Osteocyte (in vitro differentiated cells): ENCODE data around the gene ATP6V1A. TPM values are rescaled to one million over a fixed set of nuclear protein-coding genes. Genes with fewer than 3 reads are reported as not detected.

Source experiments
- DNase-seq: peaks from one replicate; pipeline ENCODE4 v3.0.0; 2021; ENCODE audit warnings: mixed read lengths; ENCODE audit not compliant: unreplicated experiment; ENCODE audit errors: extremely low spot score
- H3K27ac Mint-ChIP-seq: one replicate; pipeline ENCODE4 v1.8.0; 2021; ENCODE audit warnings: mild to moderate bottlenecking, mixed read lengths; ENCODE audit not compliant: unreplicated experiment
- H3K27me3 Mint-ChIP-seq: one replicate; pipeline ENCODE4 v1.8.0; 2021; ENCODE audit warnings: mixed read lengths; ENCODE audit not compliant: unreplicated experiment
- H3K36me3 Mint-ChIP-seq: one replicate; pipeline ENCODE4 v1.8.0; 2021; ENCODE audit warnings: mixed read lengths; ENCODE audit not compliant: unreplicated experiment
- H3K4me1 Mint-ChIP-seq: one replicate; pipeline ENCODE4 v1.8.0; 2021; ENCODE audit warnings: mixed read lengths; ENCODE audit not compliant: unreplicated experiment
- H3K4me3 Mint-ChIP-seq: one replicate; pipeline ENCODE4 v1.8.0; 2021; ENCODE audit warnings: mild to moderate bottlenecking, moderate library complexity, mixed read lengths; ENCODE audit not compliant: unreplicated experiment
- H3K9me3 Mint-ChIP-seq: one replicate; pipeline ENCODE4 v1.8.0; 2021; ENCODE audit warnings: mixed read lengths; ENCODE audit not compliant: unreplicated experiment
- total RNA-seq: library from RNA; stranded (reverse); gene quantifications from 2 replicates; pipeline ENCODE4 v1.2.1, GENCODE V29; 2021
- TF ChIP-seq, protein P1 (sequence below): fragments of 200-600 bp; sonication (generic); IDR thresholded peaks from 2 replicates; pipeline ENCODE4 v1.5.0; 2021; ENCODE audit warnings: antibody characterized with exemption, mild to moderate bottlenecking, moderate library complexity

Gene ATP6V1A
- total RNA-seq, 1 donor from 2014 or later = 84.7 TPM

DNA sequence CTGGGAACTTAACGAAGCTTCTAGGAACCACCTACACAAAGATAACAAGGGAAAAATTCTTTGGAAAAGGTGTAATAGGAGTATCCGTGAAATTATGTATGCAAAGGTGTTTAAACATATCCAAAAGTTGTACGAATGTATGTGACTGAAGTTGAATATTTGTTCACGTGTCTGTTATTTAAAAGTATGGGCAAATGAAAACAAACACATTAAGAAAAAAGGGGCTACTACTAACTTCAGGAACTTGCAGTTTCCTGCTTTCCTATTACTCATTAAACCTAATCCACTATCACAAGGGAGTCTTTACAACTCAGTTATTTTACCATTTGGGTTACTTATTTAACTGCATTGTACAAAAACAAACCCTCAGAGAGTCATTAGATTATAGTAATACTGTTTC is 57.8 kb downstream of the ATP6V1A start:
- H3K36me3 Mint-ChIP-seq = peaks cover 55% of the 10 kb centered on the region
- TF ChIP-seq, protein P1, sequence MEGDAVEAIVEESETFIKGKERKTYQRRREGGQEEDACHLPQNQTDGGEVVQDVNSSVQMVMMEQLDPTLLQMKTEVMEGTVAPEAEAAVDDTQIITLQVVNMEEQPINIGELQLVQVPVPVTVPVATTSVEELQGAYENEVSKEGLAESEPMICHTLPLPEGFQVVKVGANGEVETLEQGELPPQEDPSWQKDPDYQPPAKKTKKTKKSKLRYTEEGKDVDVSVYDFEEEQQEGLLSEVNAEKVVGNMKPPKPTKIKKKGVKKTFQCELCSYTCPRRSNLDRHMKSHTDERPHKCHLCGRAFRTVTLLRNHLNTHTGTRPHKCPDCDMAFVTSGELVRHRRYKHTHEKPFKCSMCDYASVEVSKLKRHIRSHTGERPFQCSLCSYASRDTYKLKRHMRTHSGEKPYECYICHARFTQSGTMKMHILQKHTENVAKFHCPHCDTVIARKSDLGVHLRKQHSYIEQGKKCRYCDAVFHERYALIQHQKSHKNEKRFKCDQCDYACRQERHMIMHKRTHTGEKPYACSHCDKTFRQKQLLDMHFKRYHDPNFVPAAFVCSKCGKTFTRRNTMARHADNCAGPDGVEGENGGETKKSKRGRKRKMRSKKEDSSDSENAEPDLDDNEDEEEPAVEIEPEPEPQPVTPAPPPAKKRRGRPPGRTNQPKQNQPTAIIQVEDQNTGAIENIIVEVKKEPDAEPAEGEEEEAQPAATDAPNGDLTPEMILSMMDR = no peak
- no peak overlapping the region for H3K4me3 Mint-ChIP-seq

DNA sequence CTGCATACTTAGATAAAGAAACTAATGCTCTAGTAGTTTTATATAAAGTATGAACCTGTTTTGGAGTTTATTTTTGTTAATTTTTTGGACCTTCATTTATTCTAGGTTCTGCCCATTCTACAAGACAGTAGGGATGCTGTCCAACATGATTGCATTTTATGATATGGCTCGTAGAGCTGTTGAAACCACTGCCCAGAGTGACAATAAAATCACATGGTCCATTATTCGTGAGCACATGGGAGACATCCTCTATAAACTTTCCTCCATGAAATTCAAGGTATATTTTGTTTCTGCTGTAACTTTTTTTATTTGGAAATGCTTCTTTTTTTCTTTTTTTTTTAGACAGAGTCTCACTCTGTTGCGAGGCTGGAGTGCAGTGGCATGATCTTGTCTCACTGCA is 58.4 kb downstream of the ATP6V1A start:
- DNase-seq = no peak

More for the DNA sequence above, 57.8 kb downstream of the ATP6V1A start:
- Mint-ChIP-seq H3K27me3 (no peaks in the 10 kb centered on the region), H3K9me3 (no peaks in the 10 kb centered on the region), H3K4me1 (no peaks in the 10 kb centered on the region), H3K27ac (no peak overlapping the region)
- no peak for DNase-seq

GRCh38 chr3:113812854-113813253 is 66.0 kb downstream of the ATP6V1A start:
- H3K27ac Mint-ChIP-seq = no peak overlapping the region
- no peaks in the 10 kb centered on the region for H3K4me1 Mint-ChIP-seq
- no peaks in the 10 kb centered on the region for H3K27me3 Mint-ChIP-seq
- peaks cover 31% of the 10 kb centered on the region for H3K36me3 Mint-ChIP-seq
- no peak for DNase-seq
- no peaks in the 10 kb centered on the region for H3K9me3 Mint-ChIP-seq
- no peak overlapping the region for H3K4me3 Mint-ChIP-seq
- TF ChIP-seq, protein P1 = no peak

More for the DNA sequence above, 58.4 kb downstream of the ATP6V1A start:
- no peaks in the 10 kb centered on the region for H3K9me3 Mint-ChIP-seq
- no peaks in the 10 kb centered on the region for H3K27me3 Mint-ChIP-seq
- TF ChIP-seq, protein P1 = no peak
- peaks cover 55% of the 10 kb centered on the region for H3K36me3 Mint-ChIP-seq
- no peak overlapping the region for H3K27ac Mint-ChIP-seq
- H3K4me3 Mint-ChIP-seq = no peak overlapping the region
- H3K4me1 Mint-ChIP-seq = no peaks in the 10 kb centered on the region

DNA sequence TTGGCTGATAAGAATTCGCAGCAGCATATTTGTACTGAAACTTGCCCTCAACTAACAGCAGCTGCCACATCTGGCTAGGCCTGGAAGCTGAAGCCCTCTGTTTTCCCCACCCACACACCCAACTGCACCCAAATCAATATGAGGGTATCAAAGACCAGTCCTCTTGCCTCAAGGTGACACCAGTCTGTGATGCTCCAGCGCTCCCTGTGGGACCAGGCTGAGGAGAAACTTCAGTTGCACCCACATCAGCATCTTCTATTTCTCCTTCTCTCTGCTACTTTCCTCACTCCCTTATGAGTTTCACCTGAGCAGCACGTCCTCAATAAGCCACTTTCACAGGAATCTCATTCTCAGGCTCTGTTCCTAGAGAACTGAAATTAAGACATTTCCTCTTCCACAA is 73.0 kb downstream of the ATP6V1A start:
- Mint-ChIP-seq H3K4me1 (no peaks in the 10 kb centered on the region), H3K36me3 (no peaks in the 10 kb centered on the region), H3K27ac (no peak overlapping the region), H3K9me3 (no peaks in the 10 kb centered on the region), H3K4me3 (no peak overlapping the region), H3K27me3 (no peaks in the 10 kb centered on the region)
- TF ChIP-seq, protein P1 = no peak
- DNase-seq = no peak

GRCh38 chr3:113825090-113825489 is 78.3 kb downstream of the ATP6V1A start:
- DNase-seq = no peak
- H3K36me3 Mint-ChIP-seq = no peaks in the 10 kb centered on the region
- H3K27ac Mint-ChIP-seq = no peak overlapping the region
- no peaks in the 10 kb centered on the region for H3K9me3 Mint-ChIP-seq
- no peaks in the 10 kb centered on the region for H3K27me3 Mint-ChIP-seq
- peaks cover 7% of the 10 kb centered on the region for H3K4me1 Mint-ChIP-seq
- no peak overlapping the region for H3K4me3 Mint-ChIP-seq
- TF ChIP-seq, protein P1 = no peak
